DMS 273 (cell line): Measurements from ENCODE around the gene LTBP2.
A peak's percentile ranks its signal among the peaks of the same experiment; 100 is the strongest.

Source experiments
- DNase-seq: peaks from one replicate; lab custom pipeline; 2025; ENCODE audit not compliant: unreplicated experiment; lab: John Stamatoyannopoulos, UW

Gene LTBP2

GRCh38 chr14:74613211-74613914, 1.3 kb upstream of the LTBP2 start:
- no peak for DNase-seq

GRCh38 chr14:74612350-74613021, 449 bp upstream of the LTBP2 start:
- peak; percentile 95 for DNase-seq

- no peak for DNase-seq
Observed at GRCh38 chr14:74610866-74611649, 979 bp downstream of the LTBP2 start.

GRCh38 chr14:74610199-74610865, 1.7 kb downstream of the LTBP2 start:
- DNase-seq = no peak

- DNase-seq = peak; percentile 50
Observed at GRCh38 chr14:74609721-74610120, 2.3 kb downstream of the LTBP2 start.

GRCh38 chr14:74608959-74609611, 3.0 kb downstream of the LTBP2 start:
- peak; percentile 91 for DNase-seq

GRCh38 chr14:74606727-74607126, 5.3 kb downstream of the LTBP2 start:
- DNase-seq = no peak

- DNase-seq = no peak
Observed at GRCh38 chr14:74605531-74606223, 6.4 kb downstream of the LTBP2 start.

GRCh38 chr14:74604911-74605310, 7.1 kb downstream of the LTBP2 start:
- DNase-seq = no peak

- DNase-seq = no peak
Observed at GRCh38 chr14:74604157-74604556, 7.9 kb downstream of the LTBP2 start.

- DNase-seq = no peak
Observed at GRCh38 chr14:74601982-74602381, 10.1 kb downstream of the LTBP2 start.

- DNase-seq = peak; percentile 20
Observed at GRCh38 chr14:74599946-74600345, 12.1 kb downstream of the LTBP2 start.

GRCh38 chr14:74599321-74599761, 12.7 kb downstream of the LTBP2 start:
- peak; percentile 25 for DNase-seq

- DNase-seq = no peak
Observed at GRCh38 chr14:74596741-74597450, 15.1 kb downstream of the LTBP2 start.

GRCh38 chr14:74595006-74595735, 16.9 kb downstream of the LTBP2 start:
- DNase-seq = peak; percentile 49

GRCh38 chr14:74594606-74595005, 17.4 kb downstream of the LTBP2 start:
- DNase-seq = no peak

- DNase-seq = no peak
Observed at GRCh38 chr14:74594029-74594428, 18.0 kb downstream of the LTBP2 start.

GRCh38 chr14:74593241-74593953, 18.6 kb downstream of the LTBP2 start:
- DNase-seq = no peak
